ENCODE results near the gene ROPN1B.
A peak's percentile ranks its signal among the peaks of the same experiment; 100 is the strongest.
"Not testable (repeated sequence)": the region's sequence is repeated elsewhere in the genome, so short reads cannot be mapped to it uniquely, and the experiment has no call there.

Gene ROPN1B

GRCh38 chr3:125968701-125969592, at the start of gene ROPN1B:
Gene ROPN1B (plus strand): TSS chr3:125969178. CDS start chr3:125972055, 2,877 bp downstream.
- DNase-seq (ENCODE audit: low spot score), result not testable (repeated sequence)

GRCh38 chr3:125920191-125920590, 48.8 kb upstream of the ROPN1B start:
- not testable (repeated sequence) for DNase-seq (ENCODE audit: low spot score)

GRCh38 chr3:125920751-125921279, 48.2 kb upstream of the ROPN1B start:
- DNase-seq (ENCODE audit: low spot score), result not testable (repeated sequence)

- DNase-seq (ENCODE audit: low spot score), result not testable (repeated sequence)
Observed at GRCh38 chr3:125921712-125922111, 47.3 kb upstream of the ROPN1B start.

GRCh38 chr3:125923324-125924115, 45.5 kb upstream of the ROPN1B start:
- DNase-seq (ENCODE audit: low spot score), result not testable (repeated sequence)

- DNase-seq (ENCODE audit: low spot score), result not testable (repeated sequence)
Observed at GRCh38 chr3:125924276-125924675, 44.7 kb upstream of the ROPN1B start.

- not testable (repeated sequence) for DNase-seq (ENCODE audit: low spot score)
Observed at GRCh38 chr3:125925727-125926126, 43.3 kb upstream of the ROPN1B start.

GRCh38 chr3:125928771-125929545, 40.0 kb upstream of the ROPN1B start:
- DNase-seq (ENCODE audit: low spot score), result peak; percentile 23

- not testable (repeated sequence) for DNase-seq (ENCODE audit: low spot score)
Observed at GRCh38 chr3:125929765-125930164, 39.2 kb upstream of the ROPN1B start.

GRCh38 chr3:125931355-125931880, 37.6 kb upstream of the ROPN1B start:
- DNase-seq (ENCODE audit: low spot score), result not testable (repeated sequence)

GRCh38 chr3:125933397-125934173, 35.4 kb upstream of the ROPN1B start:
- not testable (repeated sequence) for DNase-seq (ENCODE audit: low spot score)

GRCh38 chr3:125935252-125935874, 33.6 kb upstream of the ROPN1B start:
- DNase-seq (ENCODE audit: low spot score), result not testable (repeated sequence)

- DNase-seq (ENCODE audit: low spot score), result not testable (repeated sequence)
Observed at GRCh38 chr3:125936210-125936815, 32.7 kb upstream of the ROPN1B start.

GRCh38 chr3:125936891-125937290, 32.1 kb upstream of the ROPN1B start:
- DNase-seq (ENCODE audit: low spot score), result not testable (repeated sequence)

GRCh38 chr3:125947806-125948205, 21.2 kb upstream of the ROPN1B start:
- not testable (repeated sequence) for DNase-seq (ENCODE audit: low spot score)

GRCh38 chr3:125948901-125949300, 20.1 kb upstream of the ROPN1B start:
- not testable (repeated sequence) for DNase-seq (ENCODE audit: low spot score)

GRCh38 chr3:125951176-125951575, 17.8 kb upstream of the ROPN1B start:
- DNase-seq (ENCODE audit: low spot score), result not testable (repeated sequence)

GRCh38 chr3:125957020-125957419, 12.0 kb upstream of the ROPN1B start:
- DNase-seq (ENCODE audit: low spot score), result not testable (repeated sequence)

- DNase-seq (ENCODE audit: low spot score), result no peak
Observed at GRCh38 chr3:125957674-125958510, 11.1 kb upstream of the ROPN1B start.

All from kidney capillary endothelial cell (primary cell).